ENCODE data around the gene PARVA.
A peak's percentile ranks its signal among the peaks of the same experiment; 100 is the strongest.

PARVA gene

GRCh38 chr11:12408156-12408770, 30.9 kb downstream of the PARVA start:
- no peak for DNase-seq

GRCh38 chr11:12409621-12410005, 32.2 kb downstream of the PARVA start:
- no peak for DNase-seq

GRCh38 chr11:12410006-12410728, 32.8 kb downstream of the PARVA start:
- no peak for DNase-seq

GRCh38 chr11:12411393-12411792, 34.0 kb downstream of the PARVA start:
- no peak for DNase-seq

- peak; percentile 52 to 60 for DNase-seq
These were observed 34.7 kb downstream of the PARVA start for GRCh38 chr11:12411806-12412727.

- DNase-seq: no peak
These were observed 36.0 kb downstream of the PARVA start for GRCh38 chr11:12413141-12414052.

GRCh38 chr11:12414611-12415010, 37.2 kb downstream of the PARVA start:
- DNase-seq: no peak

GRCh38 chr11:12415342-12415966, 38.1 kb downstream of the PARVA start:
- no peak for DNase-seq

- DNase-seq: no peak
These were observed 39.2 kb downstream of the PARVA start for GRCh38 chr11:12416552-12416951.

GRCh38 chr11:12417691-12418611, 40.6 kb downstream of the PARVA start:
- DNase-seq: no peak

- DNase-seq: no peak
These were observed 42.7 kb downstream of the PARVA start for GRCh38 chr11:12420040-12420439.

- DNase-seq: no peak
These were observed 43.3 kb downstream of the PARVA start for GRCh38 chr11:12420706-12421105.

- no peak for DNase-seq
These were observed 44.0 kb downstream of the PARVA start for GRCh38 chr11:12421386-12421785.

- DNase-seq: no peak
These were observed 48.8 kb downstream of the PARVA start for GRCh38 chr11:12426176-12426575.

- DNase-seq: no peak
These were observed 51.8 kb downstream of the PARVA start for GRCh38 chr11:12429155-12429554.

- no peak for DNase-seq
These were observed 53.0 kb downstream of the PARVA start for GRCh38 chr11:12430351-12430750.

- DNase-seq: no peak
These were observed 53.7 kb downstream of the PARVA start for GRCh38 chr11:12430954-12431595.

GRCh38 chr11:12432507-12432906, 55.1 kb downstream of the PARVA start:
- DNase-seq: no peak

GRCh38 chr11:12433121-12433520, 55.8 kb downstream of the PARVA start:
- no peak for DNase-seq

GRCh38 chr11:12433571-12434324, 56.4 kb downstream of the PARVA start:
- DNase-seq: no peak

Measured in activated T-cell treated with anti-CD3 and anti-CD28 coated beads, Interleukin-2, amount 50 U/mL, for 48 hours (primary cell).